Stimulated activated CD8-positive, alpha-beta memory T cell treated with anti-CD3 and anti-CD28 coated beads, Interleukin-4, amount 100 ng/mL, for 24 hours (primary cell): ENCODE data around the gene FMN1.

Source experiments
- DNase-seq: peaks from one replicate; pipeline ENCODE4 v3.0.0-alpha.2; 2020; ENCODE audit warnings: low read depth

The FMN1 gene

DNA sequence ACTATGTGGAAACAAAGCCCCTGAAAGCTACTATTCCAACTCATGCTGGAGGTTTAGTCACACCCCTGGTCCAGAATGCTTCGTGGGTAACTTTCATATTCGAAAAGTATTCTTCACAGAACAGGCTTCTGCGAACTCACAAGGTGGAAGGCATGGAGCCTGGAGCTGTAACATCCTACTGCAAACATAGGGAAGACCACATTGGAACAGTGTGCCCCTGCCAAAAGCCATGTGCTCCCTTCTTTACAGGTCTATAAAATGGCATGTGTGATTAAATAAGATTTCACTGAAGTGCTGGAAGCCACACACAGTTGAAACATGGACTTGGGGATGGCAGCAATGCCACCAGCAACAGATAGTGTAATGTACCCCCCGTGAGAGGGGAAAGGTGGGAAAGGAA, 370.8 kb downstream of the FMN1 start:
- no peak for DNase-seq

DNA sequence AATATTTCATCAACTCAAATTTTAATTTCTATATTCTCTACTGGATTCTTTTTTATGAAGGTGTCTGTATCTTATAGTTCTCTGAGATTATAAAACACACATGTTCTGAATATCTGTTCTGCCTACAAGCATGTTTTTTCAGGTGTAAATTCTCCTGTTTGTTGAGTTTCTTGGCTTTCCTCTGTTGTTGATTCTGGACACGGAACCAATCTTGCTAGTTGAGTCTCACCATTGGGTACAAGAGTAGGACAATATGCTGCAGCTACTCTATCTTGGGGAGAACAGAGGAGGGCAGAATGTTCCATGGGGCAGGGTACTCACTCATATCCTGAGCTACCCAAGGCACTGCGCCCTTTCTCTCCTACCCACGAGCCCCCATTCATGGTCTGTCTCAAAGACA, 371.8 kb downstream of the FMN1 start:
- DNase-seq: no peak

DNA sequence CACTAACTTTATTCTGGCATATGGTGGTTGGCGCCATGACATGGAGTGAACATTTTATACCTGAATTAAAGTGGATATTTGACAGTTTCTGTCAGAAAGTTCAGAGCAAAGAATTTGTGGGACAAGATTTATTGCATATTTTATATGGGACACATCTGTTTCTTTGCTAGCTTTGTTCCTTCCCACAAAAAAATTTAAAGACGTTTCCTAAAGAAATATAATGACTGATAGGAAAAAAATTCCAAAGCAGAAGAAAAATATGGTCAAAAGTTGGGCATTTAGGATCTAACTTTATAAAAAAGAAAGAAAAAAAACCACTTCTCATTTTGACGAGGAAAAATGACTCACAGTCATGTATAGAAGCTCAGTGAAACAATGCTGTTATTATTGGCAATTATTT, 375.1 kb downstream of the FMN1 start:
- DNase-seq: no peak

DNA sequence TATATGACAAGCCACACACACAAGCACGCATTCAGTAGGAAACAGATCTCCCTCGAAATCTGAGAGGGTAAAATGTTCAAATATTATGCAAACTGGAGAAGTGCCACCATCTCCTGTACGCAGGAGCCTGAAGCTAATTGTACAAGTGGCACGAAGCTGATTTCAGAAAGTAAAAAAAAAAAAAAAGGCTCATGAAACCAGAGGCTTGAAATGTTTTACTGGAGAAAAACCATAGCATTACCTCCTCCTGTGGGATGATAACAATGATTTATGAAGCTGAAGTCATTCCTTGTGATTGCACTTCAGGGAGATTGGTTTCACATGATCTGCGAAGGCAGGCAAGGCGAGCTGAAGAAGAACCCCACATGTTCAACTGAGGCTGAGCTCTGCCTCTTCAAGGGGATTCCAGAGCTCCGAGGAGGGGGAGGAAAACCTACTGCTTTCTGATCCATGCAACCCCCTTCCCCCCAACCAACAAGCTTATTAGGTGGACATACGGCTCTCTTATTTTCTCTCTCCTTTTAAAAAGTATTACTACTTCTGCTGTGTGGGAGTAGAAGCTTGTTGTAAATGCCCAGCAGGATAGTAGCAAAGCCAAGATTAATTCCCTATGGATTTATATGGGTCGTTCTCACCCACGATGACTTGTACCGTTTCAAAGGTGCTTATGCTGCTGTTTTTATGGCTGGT, 375.6 kb downstream of the FMN1 start:
- no peak for DNase-seq

DNA sequence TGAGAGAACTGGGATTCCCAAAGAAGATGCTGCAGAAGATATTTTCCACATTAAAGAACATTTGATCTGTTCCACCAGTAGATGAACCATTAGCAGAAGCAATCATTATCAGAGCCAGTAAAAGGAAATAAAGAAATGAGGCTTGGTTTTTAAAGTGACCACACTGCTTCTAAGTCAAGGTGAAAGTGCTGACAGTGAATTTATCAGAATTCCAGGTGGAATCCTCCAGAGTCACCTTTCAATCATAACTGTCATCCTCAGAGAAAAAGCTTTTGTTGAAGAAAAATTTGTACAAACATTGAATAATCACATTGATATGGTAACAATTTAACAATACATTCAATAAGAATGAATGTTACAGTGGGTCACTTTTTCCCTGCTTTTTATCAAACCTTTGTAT, 376.9 kb downstream of the FMN1 start:
- no peak for DNase-seq

DNA sequence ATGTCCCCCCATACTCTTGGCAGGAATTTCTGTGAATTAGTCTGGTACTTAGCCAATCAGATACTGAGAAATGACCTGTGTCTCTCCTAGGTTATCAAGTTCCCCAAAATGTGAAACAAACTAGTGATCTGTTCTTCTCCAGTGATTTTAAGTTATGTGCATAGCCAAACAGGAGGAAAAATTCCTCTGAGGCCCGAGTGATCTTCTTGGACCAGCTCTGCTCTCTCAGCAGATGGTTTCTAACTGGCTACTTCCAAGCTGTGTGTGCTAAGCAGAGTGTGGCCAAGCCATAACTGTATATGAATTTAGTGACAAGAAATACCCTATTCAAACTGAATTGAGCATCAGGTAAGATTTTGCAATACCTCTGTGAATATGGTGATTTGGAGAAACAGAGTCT, 387.2 kb downstream of the FMN1 start:
- DNase-seq: no peak

DNA sequence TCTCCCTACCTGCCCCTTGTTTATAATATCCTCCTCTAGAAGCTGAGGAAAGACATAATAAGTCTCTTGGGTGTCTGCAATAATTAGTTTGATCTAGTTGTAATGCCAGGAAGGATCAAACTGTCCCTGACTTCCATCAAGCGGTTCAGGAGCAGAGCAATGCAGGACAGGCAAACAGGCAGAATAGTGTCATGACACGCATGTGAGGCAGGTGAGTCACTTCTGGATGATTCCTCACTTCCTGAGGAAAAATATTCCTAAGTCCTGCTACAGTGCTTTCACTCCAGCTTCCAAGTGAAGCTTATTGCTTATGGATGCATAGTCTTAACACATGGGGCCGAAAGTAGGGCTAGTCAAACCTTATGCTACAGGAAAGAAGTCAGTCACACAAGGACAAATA, 390.9 kb downstream of the FMN1 start:
- DNase-seq: no peak

DNA sequence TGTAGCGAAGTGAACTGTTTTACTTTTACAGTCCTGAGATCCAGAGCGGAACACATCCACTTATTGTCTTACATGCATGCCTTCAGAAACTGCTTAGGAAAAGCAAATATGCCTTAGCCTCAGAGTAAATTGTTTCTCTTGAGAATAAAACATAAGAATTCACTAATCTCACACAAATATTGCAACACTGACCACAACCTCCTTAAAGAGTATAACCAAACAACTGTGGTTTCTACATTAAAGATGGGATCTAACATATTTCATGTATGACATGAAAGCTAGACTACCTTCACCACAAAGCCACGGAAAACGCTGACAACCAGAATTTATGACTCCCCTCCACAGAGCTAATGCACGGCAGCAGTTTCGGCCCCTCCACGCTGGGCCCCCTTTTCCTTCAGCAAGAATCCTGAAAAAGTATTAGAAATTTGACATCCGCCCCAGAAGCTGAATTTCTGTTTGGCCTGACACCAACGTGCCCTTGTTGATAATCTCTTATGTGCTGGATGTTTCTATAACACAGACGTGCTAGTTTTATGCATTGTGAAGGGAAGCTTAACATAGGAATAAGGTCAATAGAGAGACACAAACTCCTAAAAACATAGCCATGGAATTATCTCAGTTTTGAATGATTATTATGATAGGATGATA, 392.1 kb downstream of the FMN1 start:
- no peak for DNase-seq

DNA sequence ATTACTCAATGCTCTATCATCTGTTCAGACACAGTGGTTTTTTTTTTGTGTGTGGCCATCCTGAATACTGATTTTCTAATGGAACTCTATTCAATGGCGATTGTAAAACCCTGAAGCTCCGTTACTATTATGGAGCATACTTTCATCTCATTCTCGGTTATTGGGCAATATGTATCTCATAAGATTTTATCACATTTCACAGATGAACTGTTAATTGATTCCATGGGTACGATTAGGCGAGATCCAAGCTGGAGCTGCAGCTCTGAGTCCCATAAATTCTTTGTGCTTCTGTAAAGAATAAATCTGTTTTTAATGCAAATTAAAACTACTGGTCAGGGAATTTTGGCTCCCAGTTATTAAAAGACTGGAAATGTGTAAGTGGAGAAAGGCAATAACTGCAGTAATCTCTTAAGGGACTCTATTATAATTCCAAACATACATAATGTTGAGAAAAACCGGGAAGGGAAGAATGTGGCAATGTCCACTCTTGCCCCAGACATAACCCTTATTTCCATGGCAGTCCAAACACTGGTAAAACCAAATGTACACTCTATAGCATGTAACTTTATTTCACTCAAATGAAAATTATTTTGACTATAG, 394.5 kb downstream of the FMN1 start:
- DNase-seq: no peak

DNA sequence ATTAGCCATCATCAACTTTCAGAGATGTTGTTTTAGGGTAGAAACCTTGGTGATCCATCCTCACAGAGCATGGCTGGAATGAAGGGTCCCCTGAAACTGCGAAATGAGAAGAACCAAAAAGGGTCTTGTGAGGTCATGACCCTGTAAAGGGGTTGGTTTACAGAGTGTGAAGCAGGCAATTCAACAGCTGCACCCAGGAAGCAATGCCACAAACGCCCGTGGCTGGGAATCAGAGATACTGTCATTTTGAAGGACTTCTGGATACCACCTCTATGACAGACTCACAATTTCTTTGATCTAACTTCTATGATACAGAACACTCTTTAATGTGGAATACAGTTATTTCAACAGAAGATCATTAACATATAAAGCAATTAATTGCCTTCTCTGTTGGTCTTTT, 397.7 kb downstream of the FMN1 start:
- no peak for DNase-seq

DNA sequence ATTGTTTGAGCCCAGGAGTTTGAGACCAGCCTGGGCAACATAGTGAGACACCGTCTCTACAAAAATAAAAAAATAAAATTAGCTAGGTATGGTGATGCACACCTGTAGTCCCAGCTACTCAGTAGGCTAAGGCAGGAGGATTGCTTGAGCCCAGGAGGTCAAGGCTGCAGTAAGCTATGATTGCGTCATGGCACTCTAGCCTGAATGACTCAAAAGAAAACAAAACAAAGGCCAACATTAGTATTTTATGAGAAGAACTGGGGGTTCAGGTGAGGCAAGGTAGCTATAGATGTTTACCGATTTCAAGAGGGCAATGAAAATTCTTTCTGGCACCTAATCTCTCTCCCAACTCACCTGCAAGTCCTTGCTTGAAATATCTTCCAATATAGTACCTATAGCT, 399.5 kb downstream of the FMN1 start:
- no peak for DNase-seq

DNA sequence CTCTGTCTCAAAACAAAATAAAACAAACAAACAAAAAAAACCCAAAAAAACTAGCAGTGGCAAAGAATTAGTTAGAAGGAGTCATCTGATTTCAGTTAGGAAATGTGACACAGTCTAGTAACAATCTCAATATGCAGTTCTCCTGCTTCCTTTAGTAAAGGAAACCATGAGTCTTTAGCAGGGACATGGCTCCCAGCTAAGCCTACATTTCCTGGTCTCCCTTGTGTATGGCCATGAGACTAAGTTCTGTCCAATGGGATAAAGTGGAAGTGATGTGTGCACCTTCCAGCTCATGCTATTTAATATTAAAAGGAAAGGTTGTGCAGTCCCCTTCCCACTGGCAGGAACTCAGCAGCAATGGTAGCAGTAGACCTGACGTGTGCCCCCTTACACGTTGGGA, 402.1 kb downstream of the FMN1 start:
- no peak for DNase-seq

DNA sequence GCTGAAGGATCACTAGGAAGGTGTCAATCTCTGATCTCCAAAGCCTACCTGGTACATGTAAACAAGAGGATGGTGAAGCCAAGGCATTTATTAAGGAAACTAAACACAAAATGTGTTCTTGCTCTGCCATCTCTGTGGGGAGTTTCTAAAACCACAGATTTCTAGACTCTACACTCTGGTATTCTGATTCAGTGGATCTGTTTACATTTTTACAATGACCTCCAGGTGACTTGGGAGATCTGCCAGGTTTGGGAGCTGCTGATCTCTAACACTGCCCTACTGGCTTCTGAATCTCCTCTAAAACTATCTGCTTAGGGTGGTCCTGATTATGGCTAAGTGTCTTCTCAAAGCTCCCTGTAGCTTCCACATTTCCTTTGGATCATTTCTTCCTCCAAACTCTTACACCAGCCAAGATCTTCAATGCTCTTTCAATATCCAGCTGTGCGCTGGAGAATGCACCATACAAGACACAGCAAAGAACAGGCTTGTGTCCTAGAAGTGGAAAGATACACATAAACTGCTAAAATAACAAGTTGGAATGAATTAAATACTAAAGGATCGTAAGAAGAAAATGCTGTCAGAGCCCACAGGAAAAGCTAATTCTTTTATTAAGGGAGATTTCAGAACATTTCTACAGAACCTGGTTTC, 404.0 kb downstream of the FMN1 start:
- no peak for DNase-seq

DNA sequence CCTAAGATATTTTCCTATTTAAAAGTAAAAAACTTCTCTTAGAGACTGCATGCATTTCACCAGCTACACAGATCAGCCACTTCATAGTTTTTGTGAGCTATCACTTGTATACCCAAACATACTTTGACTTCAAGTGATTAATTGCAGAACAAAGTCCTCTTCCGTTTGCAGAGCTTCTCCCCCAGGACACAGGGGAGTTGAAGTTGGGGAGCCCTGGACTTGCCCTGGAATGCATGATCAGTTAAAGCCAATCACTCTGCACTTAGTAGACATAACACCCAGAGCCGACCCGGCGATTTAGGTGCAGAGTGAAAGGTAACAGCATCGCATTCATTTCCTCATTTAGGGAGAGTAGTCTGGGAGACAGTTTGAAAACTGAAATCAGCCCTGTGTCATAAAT, 406.6 kb downstream of the FMN1 start:
- DNase-seq: no peak

DNA sequence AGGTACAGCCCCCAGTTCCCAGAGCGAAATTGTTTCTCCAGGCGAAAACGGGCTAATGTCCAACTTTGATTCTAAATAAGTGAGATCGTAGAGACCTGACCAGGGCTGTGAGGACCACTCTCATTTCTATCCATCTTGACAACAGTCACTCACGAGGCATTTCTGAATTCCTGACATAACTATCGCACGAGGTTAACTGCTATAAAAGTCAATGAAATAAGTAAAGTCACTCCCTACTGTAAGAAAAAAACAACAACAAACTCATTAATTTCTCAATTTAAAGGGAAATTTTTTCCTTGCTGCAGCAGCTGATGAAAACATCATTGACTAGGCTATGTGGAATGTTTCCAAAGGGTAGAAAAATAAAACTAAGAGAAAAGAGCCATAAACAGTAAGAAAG, 407.6 kb downstream of the FMN1 start:
- DNase-seq: no peak

DNA sequence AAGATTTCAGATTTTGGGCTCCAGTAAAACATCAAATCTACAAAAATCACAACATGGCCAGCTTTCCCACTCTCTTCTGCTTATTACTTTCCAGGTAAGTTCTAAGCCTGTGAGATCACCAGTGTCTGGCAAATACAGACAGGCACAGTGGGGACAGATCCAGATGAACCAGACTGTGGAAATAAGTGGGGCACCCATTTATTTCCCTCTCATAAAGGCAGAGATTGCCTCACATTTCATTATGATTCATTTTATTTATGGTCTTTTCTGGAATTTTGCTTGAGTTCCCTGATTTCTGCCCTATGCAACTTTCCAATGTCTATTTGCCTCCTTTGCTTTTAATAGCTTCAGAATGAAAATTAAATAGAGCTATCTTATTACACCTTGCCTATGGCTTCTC, 409.9 kb downstream of the FMN1 start:
- no peak for DNase-seq

DNA sequence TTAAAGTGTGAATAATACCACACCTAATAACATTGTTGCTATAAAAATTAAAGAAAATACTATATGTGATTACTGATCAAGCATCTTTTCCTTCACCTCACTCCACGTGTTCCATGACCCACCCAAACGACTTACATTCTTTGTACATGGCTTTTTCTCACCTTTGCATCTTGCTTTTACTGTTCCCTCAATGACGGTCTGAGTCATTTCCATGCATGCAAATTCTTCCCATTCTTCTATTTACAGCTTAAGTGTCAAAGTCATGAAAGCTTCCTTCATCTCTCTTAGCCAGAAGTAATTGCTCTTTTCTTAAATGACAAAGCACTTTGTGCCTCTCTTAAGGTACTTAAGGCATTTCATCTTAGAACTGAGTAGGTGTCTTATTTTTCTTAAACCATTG, 412.7 kb downstream of the FMN1 start:
- no peak for DNase-seq

DNA sequence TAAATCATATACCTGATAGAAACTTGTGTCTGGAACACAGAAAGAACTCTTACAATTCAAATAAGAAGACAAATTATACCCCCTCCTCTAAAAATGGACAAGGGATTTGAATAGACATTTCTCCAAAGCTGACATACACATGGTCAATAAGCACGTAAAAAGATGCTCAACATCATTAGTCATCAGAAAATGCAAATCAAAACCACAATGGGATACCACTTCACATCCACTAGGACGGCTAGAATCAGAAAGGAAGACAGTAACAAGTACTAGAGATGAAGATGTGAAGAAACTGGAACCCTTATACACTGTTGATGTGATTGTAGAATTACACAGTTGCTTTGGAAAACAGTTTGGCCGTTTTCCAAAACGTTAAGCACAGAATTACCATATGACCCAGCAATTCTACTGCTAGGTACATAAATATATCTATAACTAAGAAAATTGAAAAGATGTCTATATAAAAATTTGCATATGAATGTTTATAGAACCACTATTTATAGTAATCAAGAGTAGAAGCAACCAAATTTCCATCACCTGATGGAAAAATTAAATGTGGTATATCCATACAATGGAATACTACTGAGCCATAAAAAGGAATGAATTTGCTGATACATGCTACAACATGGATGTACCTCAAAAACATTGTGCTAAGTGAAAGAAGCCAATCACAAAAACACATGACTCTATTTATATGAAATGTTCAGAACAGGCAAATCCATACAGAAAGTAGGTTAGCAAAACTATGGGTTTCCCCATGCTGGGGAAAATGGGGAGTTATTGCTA, 415.9 kb downstream of the FMN1 start:
- no peak for DNase-seq

DNA sequence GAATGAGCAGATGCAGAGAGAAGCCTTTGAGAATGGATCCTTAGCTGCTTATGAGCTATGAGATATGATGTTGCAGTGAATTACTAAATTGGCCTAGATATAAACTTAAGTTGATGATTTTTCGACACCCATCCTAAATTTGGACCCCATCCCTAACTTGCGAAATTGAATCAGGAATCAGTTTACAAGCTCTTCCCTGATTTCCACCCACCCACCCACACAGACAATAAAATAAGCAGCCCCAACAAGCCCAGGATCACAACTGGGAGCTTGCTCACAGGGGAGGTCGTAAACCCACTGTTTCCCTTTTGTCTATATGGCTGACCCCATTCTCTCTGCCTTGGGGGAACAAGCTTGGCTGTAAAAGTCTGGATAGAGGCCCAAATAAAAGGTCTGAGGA, 419.4 kb downstream of the FMN1 start:
- DNase-seq: no peak

DNA sequence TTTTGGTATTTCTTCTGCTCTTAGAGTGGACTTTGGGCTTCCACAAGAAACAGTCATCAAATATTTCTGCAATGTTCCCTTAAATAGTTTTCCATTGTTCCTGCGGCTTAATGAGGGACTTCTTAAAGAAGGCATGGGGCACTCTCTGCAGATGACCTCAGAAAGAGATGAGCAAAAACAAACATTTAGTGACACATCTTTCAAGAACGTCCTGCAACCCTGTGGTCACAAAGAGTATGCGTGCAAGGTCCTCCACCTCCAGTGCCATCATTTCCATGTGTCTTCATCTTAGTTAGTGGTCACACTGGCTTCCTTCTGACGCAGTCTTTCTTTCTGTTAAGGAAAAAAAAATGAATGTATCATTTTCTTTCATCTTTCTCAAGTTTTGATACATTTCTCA, 420.5 kb downstream of the FMN1 start:
- no peak for DNase-seq

DNA sequence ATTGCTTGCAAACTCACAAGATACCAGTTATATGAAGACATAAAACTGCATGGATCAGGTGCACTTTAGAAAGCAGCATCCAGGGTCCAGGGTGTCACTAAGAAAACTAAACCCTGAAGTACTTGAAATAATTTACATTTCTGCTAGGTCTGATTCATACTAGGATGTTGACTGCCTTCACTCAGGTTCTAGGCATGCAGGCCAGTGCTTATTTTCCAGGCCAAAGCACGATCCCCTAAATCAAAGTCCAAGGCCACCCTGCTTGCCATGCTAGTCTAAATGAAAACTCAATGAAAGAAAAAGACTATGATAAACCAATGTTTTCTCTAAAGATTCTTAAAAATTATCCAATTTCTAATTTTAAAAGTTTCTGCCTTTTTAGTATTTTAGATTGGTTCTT, 427.3 kb downstream of the FMN1 start:
- no peak for DNase-seq

DNA sequence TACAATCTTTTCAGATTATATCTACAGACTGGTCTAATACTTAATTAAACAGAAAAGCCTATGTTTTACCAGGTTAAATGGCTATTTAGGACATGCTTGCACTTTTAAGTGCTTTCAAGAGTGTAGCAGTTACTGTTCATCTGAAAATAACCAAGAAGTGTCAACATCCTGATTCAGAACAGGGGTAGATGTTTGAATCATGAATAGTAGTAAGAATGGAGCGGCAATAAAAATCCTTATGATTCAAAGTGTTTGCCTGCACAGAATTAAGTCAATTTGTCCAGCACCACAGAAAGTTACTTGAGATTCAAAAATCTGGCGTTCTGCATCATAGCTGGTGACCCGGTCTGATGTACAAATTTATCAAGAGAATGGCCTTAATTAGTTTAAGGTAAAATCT, 428.4 kb downstream of the FMN1 start:
- no peak for DNase-seq

DNA sequence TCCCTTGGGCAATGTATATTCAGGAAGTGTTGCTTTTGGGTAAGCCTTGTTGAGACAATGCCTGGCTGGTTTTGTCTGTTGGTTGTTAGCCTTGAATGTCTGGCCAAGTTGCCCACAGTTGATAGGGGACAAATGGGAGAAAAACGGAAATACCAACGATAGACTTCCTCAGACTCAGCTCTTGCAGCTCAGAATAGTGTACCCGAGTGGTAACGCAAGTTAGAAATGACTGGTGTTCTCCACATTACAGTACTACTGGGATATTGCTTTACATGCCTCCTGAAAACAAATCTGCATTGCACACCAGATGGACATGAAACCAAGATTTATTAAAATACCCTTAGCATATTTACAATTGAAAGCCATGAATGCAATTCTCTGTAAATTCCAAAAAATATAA, 429.3 kb downstream of the FMN1 start:
- no peak for DNase-seq
